C4-2B (cell line): ENCODE measurements around the gene KPNA2.
"Not testable (repeated sequence)": the region's sequence is repeated elsewhere in the genome, so short reads cannot be mapped to it uniquely, and the experiment has no call there.

Source experiments
- CTCF ChIP-seq: fragments of 450-650 bp; conservative IDR thresholded peaks from 2 replicates; pipeline ENCODE4 v1.5.1; 2017; ENCODE audit warnings: mild to moderate bottlenecking
- ZFX ChIP-seq: fragments of 450-650 bp; IDR thresholded peaks from 2 replicates; pipeline ENCODE4 v1.6.1; 2017

GRCh38 chr17:67996301-67997171 is 39.0 kb upstream of the KPNA2 start, which contains the start of gene C17orf58:
- TF ChIP-seq CTCF, ZFX: not testable (repeated sequence)
